Measurements from ENCODE around the gene GPR4. TPM values are rescaled to one million over a fixed set of nuclear protein-coding genes. Genes with fewer than 3 reads are reported as not detected.

GPR4 gene
- polyA plus RNA-seq, 1 donor from 2014 or later: 0.25 TPM

DNA sequence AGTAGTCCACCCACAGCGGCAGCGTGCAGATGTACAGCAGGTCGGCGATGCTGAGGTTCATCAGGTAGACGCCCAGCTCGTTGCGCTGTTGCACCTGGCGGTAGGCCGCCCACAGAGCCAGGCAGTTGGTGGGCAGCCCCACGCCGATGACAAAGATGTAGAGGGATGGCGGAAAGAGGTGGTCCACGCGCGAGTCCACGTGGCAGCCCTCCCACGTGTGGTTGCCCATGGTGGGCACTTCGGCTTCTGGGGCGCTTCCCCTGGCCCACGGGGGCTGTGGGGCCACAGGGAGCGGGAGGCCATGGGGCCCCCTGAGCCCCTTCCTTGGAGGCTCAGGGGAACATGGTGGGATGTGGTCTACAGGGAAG, 10.4 kb downstream of the GPR4 start:
- no peak overlapping the region for H2AFZ ChIP-seq (ENCODE audit: low read depth, low read length)
- no peak overlapping the region for H3K27ac ChIP-seq (ENCODE audit: low read length)
- peaks cover 36% of the 10 kb centered on the region for H3K27me3 ChIP-seq (ENCODE audit: insufficient read depth, low read depth, low read length)
- no peak overlapping the region for H3K9ac ChIP-seq (ENCODE audit: low read length)
- no peaks in the 10 kb centered on the region for H3K9me2 ChIP-seq (ENCODE audit: insufficient read depth, low read length)
- H4K20me1 ChIP-seq (ENCODE audit: insufficient read depth): no peaks in the 10 kb centered on the region
- H3K4me3 ChIP-seq (ENCODE audit: low read length): no peak overlapping the region
- no peaks in the 10 kb centered on the region for H3K36me3 ChIP-seq (ENCODE audit: insufficient read depth, low read length)
- H3K79me2 ChIP-seq (replicated peaks; ENCODE audit: insufficient read depth, low read length): no peaks in the 10 kb centered on the region
- TF ChIP-seq POLR2AphosphoS5 (IDR thresholded peaks at IDR 0.05): no peak
- TF ChIP-seq, protein P1, sequence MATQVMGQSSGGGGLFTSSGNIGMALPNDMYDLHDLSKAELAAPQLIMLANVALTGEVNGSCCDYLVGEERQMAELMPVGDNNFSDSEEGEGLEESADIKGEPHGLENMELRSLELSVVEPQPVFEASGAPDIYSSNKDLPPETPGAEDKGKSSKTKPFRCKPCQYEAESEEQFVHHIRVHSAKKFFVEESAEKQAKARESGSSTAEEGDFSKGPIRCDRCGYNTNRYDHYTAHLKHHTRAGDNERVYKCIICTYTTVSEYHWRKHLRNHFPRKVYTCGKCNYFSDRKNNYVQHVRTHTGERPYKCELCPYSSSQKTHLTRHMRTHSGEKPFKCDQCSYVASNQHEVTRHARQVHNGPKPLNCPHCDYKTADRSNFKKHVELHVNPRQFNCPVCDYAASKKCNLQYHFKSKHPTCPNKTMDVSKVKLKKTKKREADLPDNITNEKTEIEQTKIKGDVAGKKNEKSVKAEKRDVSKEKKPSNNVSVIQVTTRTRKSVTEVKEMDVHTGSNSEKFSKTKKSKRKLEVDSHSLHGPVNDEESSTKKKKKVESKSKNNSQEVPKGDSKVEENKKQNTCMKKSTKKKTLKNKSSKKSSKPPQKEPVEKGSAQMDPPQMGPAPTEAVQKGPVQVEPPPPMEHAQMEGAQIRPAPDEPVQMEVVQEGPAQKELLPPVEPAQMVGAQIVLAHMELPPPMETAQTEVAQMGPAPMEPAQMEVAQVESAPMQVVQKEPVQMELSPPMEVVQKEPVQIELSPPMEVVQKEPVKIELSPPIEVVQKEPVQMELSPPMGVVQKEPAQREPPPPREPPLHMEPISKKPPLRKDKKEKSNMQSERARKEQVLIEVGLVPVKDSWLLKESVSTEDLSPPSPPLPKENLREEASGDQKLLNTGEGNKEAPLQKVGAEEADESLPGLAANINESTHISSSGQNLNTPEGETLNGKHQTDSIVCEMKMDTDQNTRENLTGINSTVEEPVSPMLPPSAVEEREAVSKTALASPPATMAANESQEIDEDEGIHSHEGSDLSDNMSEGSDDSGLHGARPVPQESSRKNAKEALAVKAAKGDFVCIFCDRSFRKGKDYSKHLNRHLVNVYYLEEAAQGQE (IDR thresholded peaks at IDR 0.05; ENCODE audit: borderline replicate concordance): no peak
- TF ChIP-seq EP300 (conservative IDR thresholded peaks at IDR 0.05; ENCODE audit: poor library complexity, severe bottlenecking): no peak
- no peak for TF ChIP-seq EZH2 (IDR thresholded peaks at IDR 0.05; ENCODE audit: borderline replicate concordance, insufficient read depth, low read length, poor library complexity, severe bottlenecking)
- TF ChIP-seq SMC3 (conservative IDR thresholded peaks at IDR 0.05; ENCODE audit: poor library complexity): no peak
- TF ChIP-seq, protein P2, sequence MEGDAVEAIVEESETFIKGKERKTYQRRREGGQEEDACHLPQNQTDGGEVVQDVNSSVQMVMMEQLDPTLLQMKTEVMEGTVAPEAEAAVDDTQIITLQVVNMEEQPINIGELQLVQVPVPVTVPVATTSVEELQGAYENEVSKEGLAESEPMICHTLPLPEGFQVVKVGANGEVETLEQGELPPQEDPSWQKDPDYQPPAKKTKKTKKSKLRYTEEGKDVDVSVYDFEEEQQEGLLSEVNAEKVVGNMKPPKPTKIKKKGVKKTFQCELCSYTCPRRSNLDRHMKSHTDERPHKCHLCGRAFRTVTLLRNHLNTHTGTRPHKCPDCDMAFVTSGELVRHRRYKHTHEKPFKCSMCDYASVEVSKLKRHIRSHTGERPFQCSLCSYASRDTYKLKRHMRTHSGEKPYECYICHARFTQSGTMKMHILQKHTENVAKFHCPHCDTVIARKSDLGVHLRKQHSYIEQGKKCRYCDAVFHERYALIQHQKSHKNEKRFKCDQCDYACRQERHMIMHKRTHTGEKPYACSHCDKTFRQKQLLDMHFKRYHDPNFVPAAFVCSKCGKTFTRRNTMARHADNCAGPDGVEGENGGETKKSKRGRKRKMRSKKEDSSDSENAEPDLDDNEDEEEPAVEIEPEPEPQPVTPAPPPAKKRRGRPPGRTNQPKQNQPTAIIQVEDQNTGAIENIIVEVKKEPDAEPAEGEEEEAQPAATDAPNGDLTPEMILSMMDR (IDR thresholded peaks at IDR 0.05; ENCODE audit: poor library complexity, severe bottlenecking): no peak
- no peak for TF ChIP-seq RAD21 (conservative IDR thresholded peaks at IDR 0.05)
- no peak for TF ChIP-seq TAF1 (IDR thresholded peaks at IDR 0.05; ENCODE audit: low read depth)
- TF ChIP-seq MXI1 (conservative IDR thresholded peaks at IDR 0.05; ENCODE audit: poor library complexity, severe bottlenecking): no peak
- no peak overlapping the region for H3K4me2 ChIP-seq (ENCODE audit: low read length)
- H3F3A ChIP-seq (ENCODE audit: insufficient read depth, low read length, poor library complexity, severe bottlenecking): no peaks in the 10 kb centered on the region
- no peaks in the 10 kb centered on the region for H3K9me3 ChIP-seq (ENCODE audit: low read length)

DNA sequence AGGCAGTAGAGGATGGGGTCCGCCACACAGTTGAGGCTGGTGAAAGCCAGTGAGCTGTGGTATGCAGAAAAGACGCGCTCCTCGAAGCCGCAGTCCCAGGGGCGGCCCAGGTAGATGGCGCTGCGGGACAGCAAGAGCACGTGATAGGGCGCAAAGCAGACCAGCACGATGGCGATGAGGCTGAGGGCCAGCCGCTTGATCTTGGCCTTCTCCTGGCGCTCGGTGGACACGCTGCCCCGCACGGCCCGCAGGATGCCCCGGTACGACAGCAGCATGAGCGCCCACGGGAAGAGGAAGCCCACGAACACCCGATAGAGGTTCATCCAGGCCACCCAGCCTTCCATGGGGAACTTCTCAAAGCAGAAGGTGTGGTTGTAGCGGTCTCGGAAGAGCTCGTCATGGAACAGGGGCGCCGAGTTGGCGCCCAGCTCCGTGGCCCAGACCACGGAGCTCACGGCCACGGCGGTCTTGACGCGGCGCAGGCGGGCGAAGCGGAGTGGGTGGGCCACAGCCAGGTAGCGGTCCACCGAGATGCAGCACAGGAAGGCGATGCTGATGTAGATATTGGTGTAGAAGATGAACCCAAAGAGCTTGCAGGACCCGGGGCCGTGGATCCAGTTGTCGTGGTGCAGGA, 10.9 kb downstream of the GPR4 start:
- TF ChIP-seq RAD21 (conservative IDR thresholded peaks at IDR 0.05) (peak; percentile 35), SMC3 (conservative IDR thresholded peaks at IDR 0.05; ENCODE audit: poor library complexity) (no peak)
- H3K27ac ChIP-seq (ENCODE audit: low read length): no peak overlapping the region
- H4K20me1 ChIP-seq (ENCODE audit: insufficient read depth): no peaks in the 10 kb centered on the region
- peaks cover 31% of the 10 kb centered on the region for H3K27me3 ChIP-seq (ENCODE audit: insufficient read depth, low read depth, low read length)
- no peak overlapping the region for H3K4me2 ChIP-seq (ENCODE audit: low read length)
- no peak overlapping the region for H2AFZ ChIP-seq (ENCODE audit: low read depth, low read length)
- no peaks in the 10 kb centered on the region for H3F3A ChIP-seq (ENCODE audit: insufficient read depth, low read length, poor library complexity, severe bottlenecking)
- no peaks in the 10 kb centered on the region for H3K36me3 ChIP-seq (ENCODE audit: insufficient read depth, low read length)
- H3K4me3 ChIP-seq (ENCODE audit: low read length): no peak overlapping the region
- no peaks in the 10 kb centered on the region for H3K79me2 ChIP-seq (replicated peaks; ENCODE audit: insufficient read depth, low read length)
- no peaks in the 10 kb centered on the region for H3K9me2 ChIP-seq (ENCODE audit: insufficient read depth, low read length)
- H3K9ac ChIP-seq (ENCODE audit: low read length): no peak overlapping the region
- H3K9me3 ChIP-seq (ENCODE audit: low read length): no peaks in the 10 kb centered on the region
